ENCODE results near the gene DAB1.
"Not testable (repeated sequence)": the region's sequence is repeated elsewhere in the genome, so short reads cannot be mapped to it uniquely, and the experiment has no call there.

DAB1 gene

DNA sequence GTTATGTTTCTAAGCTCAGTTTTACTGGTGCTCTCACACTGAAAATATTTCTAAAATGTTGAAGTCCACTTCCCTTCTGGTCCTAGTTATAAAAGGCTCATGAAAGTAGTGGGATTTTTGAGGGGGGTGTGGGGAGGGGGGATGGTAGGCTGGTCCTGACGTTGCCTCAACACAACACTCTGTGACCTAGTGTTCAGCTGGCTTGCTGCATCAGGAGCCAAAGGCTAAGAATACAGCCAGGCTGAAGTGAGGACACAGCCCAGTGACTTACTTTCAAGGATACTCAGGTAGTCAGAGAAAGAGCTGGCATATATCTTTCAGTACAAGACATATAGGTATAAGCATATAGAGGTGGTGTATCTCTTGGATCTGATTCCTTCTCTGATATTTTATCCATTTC lies 306.1 kb downstream of the DAB1 start:
- no peak for DNase-seq (ENCODE audit: low read depth)

- DNase-seq (ENCODE audit: low read depth), result no peak
Observed at GRCh38 chr1:57116871-57117270, 307.0 kb downstream of the DAB1 start.

DNA sequence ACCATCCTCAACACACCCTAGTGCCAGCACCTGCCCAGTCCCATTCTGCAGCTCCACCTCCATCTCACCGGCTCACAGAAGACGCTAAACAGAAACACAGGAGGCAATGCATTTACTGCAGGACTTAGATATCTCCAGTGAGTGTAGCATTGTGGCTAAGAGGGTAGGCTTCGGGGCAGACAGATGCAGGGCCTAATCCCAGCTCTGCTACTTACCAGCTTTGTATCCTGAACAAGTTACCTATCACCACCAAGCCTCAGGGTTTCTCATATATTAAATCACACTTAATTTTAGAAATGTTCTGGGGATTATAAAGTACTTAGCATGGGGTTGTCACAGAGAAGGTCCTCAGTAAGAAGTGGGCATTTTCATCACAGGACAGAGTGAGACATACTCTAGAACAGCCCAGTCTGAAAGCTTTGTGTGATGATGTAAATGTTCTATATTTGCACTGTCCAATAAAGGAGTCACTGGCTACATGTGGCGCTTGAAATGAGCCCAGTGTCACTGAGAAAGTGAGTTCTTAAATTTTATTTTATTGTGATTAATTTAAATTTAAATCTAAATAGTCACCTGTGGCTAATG lies 308.7 kb downstream of the DAB1 start:
- no peak for DNase-seq (ENCODE audit: low read depth)

- no peak for DNase-seq (ENCODE audit: low read depth)
Observed at GRCh38 chr1:57112148-57112547, 311.7 kb downstream of the DAB1 start.

GRCh38 chr1:57111175-57111574 lies 312.7 kb downstream of the DAB1 start:
- no peak for DNase-seq (ENCODE audit: low read depth)

DNA sequence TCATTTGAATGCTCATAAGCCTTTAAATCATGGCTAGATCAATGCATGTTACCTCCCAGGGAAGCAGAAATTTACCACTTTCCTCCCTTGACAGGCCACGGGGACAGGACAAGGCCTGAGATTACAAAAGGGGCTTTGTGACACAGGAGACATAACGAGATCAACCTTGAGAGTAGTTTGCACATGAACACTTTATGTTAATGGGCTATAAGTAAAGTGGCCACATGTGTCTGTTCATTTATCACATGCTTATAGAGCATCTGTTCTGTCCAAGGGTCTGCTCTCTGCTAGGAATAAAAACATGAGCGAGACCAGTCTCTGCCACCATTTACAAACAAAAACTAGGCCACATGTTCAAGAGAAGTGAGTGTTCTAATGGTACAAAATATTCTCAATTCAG lies 314.0 kb downstream of the DAB1 start:
- DNase-seq (ENCODE audit: low read depth), result no peak

GRCh38 chr1:57109247-57109646 lies 314.6 kb downstream of the DAB1 start:
- DNase-seq (ENCODE audit: low read depth), result no peak

- no peak for DNase-seq (ENCODE audit: low read depth)
Observed at GRCh38 chr1:57106296-57106695, 317.6 kb downstream of the DAB1 start.

- DNase-seq (ENCODE audit: low read depth), result no peak
Observed at GRCh38 chr1:57102561-57103326, 321.1 kb downstream of the DAB1 start.

- DNase-seq (ENCODE audit: low read depth), result no peak
Observed at GRCh38 chr1:57101209-57101608, 322.7 kb downstream of the DAB1 start.

- DNase-seq (ENCODE audit: low read depth), result no peak
Observed at GRCh38 chr1:57094749-57095148, 329.1 kb downstream of the DAB1 start.

- DNase-seq (ENCODE audit: low read depth), result no peak
Observed at GRCh38 chr1:57093122-57093521, 330.7 kb downstream of the DAB1 start.

DNA sequence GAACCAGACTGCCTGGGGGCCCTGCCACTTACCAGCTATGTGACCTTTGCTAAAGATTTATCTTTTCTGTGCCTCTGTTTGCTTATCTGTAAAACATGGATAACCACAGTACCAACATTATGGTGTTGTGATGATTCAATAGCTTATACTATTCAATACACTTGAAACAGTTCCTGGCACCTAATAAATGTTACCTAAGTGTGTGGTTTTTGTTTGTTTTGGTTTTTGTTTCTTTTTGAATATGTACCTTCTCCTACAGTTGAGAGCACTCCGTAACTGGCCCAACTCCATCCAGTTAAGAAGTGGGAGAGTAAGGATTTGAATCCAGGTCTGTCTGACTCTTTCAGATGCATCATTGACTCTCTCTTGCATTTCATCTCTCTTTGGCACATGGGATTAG lies 332.2 kb downstream of the DAB1 start:
- no peak for DNase-seq (ENCODE audit: low read depth)

GRCh38 chr1:57089855-57090254 lies 334.0 kb downstream of the DAB1 start:
- no peak for DNase-seq (ENCODE audit: low read depth)

DNA sequence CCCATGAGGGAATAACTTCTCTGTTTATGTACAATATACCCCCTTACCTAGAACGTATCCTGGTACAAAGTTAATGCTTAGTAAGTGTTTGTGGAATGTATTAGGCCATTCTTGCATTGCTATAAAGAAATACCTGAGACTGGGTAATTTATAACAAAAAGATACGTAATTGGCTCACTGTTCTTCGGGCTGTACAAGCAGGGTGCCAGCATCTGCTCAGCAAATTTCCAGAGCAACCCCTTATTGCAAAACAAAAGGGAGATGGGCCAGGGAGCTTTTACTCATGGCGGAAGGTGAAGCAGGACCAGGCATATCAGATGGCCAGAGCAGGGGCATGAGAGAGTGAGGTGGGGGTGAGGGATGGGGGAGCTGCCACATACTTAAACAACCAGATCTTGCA lies 334.6 kb downstream of the DAB1 start:
- no peak for DNase-seq (ENCODE audit: low read depth)

- DNase-seq (ENCODE audit: low read depth), result no peak
Observed at GRCh38 chr1:57088653-57089052, 335.2 kb downstream of the DAB1 start.

GRCh38 chr1:57087660-57088059 lies 336.2 kb downstream of the DAB1 start:
- DNase-seq (ENCODE audit: low read depth), result not testable (repeated sequence)

GRCh38 chr1:57086154-57086553 lies 337.7 kb downstream of the DAB1 start:
- DNase-seq (ENCODE audit: low read depth), result no peak

GRCh38 chr1:57084701-57085100 lies 339.2 kb downstream of the DAB1 start:
- DNase-seq (ENCODE audit: low read depth), result no peak

GRCh38 chr1:57082711-57083439 lies 341.0 kb downstream of the DAB1 start:
- no peak for DNase-seq (ENCODE audit: low read depth)

DNA sequence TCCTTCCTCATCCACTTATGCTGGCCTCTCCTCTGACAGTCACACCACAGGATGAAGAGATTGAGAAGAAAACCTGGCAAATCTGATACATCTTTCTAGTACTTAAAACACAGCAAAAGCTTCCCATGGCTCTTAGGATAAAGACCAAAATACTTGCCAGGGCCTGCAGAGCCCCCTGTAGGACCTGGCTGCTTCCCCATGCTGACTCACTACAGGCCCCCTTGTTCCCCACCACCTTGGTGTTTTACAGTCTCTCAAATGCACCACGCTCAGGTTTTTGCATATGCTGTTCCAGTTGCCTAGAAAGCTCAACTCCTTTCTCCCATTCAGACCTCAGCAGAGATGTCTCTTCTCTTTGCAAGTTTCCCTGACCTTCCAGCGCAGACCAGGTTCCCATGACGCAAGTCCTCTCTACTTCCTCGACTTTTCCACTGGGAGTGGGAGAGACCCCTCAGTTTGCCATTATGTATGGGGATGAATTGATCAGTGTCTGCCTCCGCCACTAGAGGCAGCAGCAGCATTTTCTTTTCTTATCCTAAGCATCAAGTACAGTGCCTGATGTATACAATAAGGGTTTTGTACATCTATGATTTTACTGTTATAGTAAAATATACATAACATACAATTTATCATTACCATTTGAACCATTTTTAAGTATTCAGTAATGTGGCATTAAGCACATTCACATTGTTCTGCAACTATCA lies 344.3 kb downstream of the DAB1 start:
- DNase-seq (ENCODE audit: low read depth), result no peak

GRCh38 chr1:57072401-57073110 lies 351.3 kb downstream of the DAB1 start:
- DNase-seq (ENCODE audit: low read depth), result no peak
